Measurements from ENCODE around the gene FTO.

DNA sequence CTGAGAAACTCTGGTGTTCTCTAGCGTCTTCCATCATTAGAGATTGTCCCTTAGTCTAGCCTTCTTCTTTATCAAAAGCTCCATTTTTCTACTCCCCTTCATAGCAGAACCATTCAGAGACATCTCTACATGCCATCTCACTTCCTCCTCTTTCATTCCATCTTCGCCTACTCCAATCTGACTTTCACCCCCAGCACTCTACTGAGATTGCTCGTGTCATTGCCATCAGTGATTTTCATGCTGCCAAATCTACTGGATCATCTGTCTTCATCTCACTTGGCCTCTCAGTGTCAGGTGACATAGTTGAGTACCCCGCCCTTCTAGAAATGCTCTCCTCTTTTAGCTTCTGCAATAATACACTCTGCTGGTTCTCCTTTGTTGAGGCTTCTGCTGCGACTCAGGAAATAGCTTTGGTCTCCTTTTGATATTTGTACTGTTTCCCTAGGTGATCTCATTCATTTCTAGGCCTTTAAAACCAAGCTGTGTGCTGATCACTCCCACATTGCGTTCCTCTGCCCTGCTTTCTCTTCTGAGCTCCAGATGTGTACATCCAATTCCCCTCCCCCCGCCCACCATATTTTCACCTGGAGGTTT, 119.1 kb downstream of the FTO start:
- no peak for TF ChIP-seq CTCF (IDR thresholded peaks at IDR 0.05)
- TF ChIP-seq, protein P1, sequence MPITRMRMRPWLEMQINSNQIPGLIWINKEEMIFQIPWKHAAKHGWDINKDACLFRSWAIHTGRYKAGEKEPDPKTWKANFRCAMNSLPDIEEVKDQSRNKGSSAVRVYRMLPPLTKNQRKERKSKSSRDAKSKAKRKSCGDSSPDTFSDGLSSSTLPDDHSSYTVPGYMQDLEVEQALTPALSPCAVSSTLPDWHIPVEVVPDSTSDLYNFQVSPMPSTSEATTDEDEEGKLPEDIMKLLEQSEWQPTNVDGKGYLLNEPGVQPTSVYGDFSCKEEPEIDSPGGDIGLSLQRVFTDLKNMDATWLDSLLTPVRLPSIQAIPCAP (CRISPR knock-in tag; IDR thresholded peaks at IDR 0.05) = no peak
- TF ChIP-seq ZNF263 (CRISPR knock-in tag; IDR thresholded peaks at IDR 0.05; ENCODE audit: low read depth) = no peak
- TF ChIP-seq ZNF532 (CRISPR knock-in tag; IDR thresholded peaks at IDR 0.05; ENCODE audit: borderline replicate concordance) = no peak
- TF ChIP-seq CBFB (CRISPR knock-in tag; IDR thresholded peaks at IDR 0.05; ENCODE audit: low read depth) = no peak
- TF ChIP-seq SMAD3 (CRISPR knock-in tag; IDR thresholded peaks at IDR 0.05; ENCODE audit: borderline replicate concordance) = no peak
